ENCODE results near the gene RAB26. TPM values are rescaled to one million over a fixed set of nuclear protein-coding genes. Genes with fewer than 3 reads are reported as not detected.

RAB26 gene
- total and polyA plus RNA-seq, 2 of the 13 experiments (the other 11 are each of a cell fraction or from before 2014, with no cell fraction given): 0.86 to 3.6 TPM

DNA sequence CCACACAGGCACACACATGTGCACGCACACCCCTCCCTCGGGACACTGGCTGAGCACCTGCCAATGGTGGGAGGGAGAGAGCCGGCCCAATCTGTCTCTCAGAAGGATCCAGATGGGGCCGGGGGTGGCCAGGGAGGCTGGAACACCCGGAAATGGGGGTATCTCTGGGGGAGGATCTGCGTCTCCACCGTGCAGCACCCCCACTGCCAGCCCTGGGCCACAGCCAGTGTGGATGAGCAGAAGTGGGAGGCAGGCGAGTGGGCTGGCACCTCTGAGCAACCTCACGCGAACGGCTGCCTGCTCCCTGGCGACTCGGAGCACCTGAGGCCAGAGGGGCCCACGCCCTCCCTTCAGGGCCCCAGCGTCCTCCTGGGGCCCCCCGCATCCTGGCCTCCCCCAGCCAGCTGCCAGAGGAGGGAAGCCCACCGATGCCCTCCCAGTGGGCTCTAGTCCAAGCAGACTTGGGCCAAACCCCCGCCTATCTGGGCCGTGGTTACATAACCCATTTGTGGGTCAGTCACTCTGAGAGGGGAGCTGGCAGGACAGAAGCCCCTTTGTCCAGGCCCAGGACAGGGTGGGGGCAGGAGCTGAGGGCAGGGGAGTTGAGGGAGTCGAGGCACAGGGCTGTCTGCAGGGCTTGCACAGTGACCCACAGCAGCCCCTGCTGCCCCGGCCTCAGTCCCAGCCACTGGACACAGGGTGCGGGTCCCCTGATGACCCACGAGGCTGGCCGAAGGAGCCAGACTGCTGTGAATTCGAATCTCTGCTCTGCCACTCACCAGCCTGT is 42.4 kb downstream of the RAB26 start (continued):
- TF ChIP-seq NONO (IDR thresholded peaks at IDR 0.05) (no peak), NONO (CRISPR knock-in tag; conservative IDR thresholded peaks at IDR 0.05) (0 out of 2 replicates have a peak, but pooled peaks have one; percentile 25), ZNF547 (CRISPR knock-in tag; IDR thresholded peaks at IDR 0.05) (0 out of 2 replicates have a peak, but pooled peaks have one; percentile 5), IKZF5 (CRISPR knock-in tag; IDR thresholded peaks at IDR 0.05) (0 out of 2 replicates have a peak, but pooled peaks have one; percentile 27), ZFP91 (CRISPR knock-in tag; IDR thresholded peaks at IDR 0.05; ENCODE audit: borderline replicate concordance) (0 out of 2 replicates have a peak, but pooled peaks have one; percentile 43), RARG (CRISPR knock-in tag; IDR thresholded peaks at IDR 0.05; ENCODE audit: low read depth) (no peak), ZNF235 (CRISPR knock-in tag; IDR thresholded peaks at IDR 0.05; ENCODE audit: borderline replicate concordance) (0 out of 2 replicates have a peak, but pooled peaks have one; percentile 65), SP4 (CRISPR knock-in tag; IDR thresholded peaks at IDR 0.05) (0 out of 2 replicates have a peak, but pooled peaks have one; percentile 36), TEF (CRISPR knock-in tag; IDR thresholded peaks at IDR 0.05) (peak; percentile 35; the same call in 1 of the 2 replicates), KDM5B (CRISPR knock-in tag; IDR thresholded peaks at IDR 0.05; ENCODE audit: borderline replicate concordance) (peak; percentile 13; the same call in 1 of the 2 replicates)
